Measurements from ENCODE around the gene CHCHD3.

- TF ChIP-seq CTCF (IDR thresholded peaks at IDR 0.05; ENCODE audit: low read depth, low read length) (no peak), EZH2phosphoT487 (IDR thresholded peaks at IDR 0.05; ENCODE audit: low read depth) (no peak)
Measured at GRCh38 chr7:133029463-133029862, 52.4 kb downstream of the CHCHD3 start.
